Gastrocnemius medialis (tissue), 4 donors: ENCODE measurements around the gene ABCC10.
"Not testable (repeated sequence)": the region's sequence is repeated elsewhere in the genome, so short reads cannot be mapped to it uniquely, and the experiment has no call there.

Source experiments
- CTCF ChIP-seq, 5 experiments: fragments of 450-650 bp in 3 of 5; fragments of 200-600 bp in 2 of 5; sonication (generic) in 2 of 5; IDR thresholded peaks in 4 of 5; conservative IDR thresholded peaks in 1 of 5; 1 replicate in 4 of 5; 2 replicates in 1 of 5; pipeline ENCODE4 v1.5.1; 2016 to 2019; ENCODE audit warnings: antibody characterized with exemption in 5 of 5, mild to moderate bottlenecking in 3 of 5, moderate library complexity in 3 of 5
- POLR2A ChIP-seq, 2 donors: fragments of 450-650 bp; IDR thresholded peaks; one replicate each; pipeline ENCODE4 v1.6.1; 2017; ENCODE audit warnings: antibody characterized with exemption in 2 of 2, mild to moderate bottlenecking in 2 of 2, moderate library complexity in 2 of 2

DNA sequence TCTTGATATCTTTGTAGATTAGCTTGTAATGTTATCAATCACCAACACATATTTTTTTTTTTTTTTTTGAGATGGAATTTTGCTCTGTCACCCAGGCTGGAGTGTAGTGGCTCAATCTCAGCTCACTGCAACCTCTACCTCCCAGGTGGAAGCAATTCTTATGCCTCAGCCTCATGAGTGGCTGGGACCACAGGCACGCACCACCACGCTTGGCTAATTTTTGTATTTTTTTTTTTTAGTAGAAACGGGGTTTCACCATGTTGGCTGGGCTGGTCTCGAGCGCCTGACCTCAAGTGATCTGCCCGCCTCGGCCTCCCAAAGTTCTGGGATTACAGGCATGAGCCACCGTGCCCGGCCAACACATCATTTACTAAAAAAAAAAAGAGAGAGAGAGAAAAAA, 46.5 kb upstream of the ABCC10 start:
- TF ChIP-seq POLR2A (IDR thresholded peaks at IDR 0.05); CTCF (IDR thresholded peaks at IDR 0.05 in 4 of 5, conservative IDR thresholded peaks at IDR 0.05 in 1 of 5): not testable (repeated sequence)
